GM12873 (cell line): Measurements from ENCODE around the gene EIF3D.

Source experiments
- TF ChIP-seq, protein P1 (sequence below): IDR thresholded peaks from 2 replicates; pipeline ENCODE4 v1.5.1; 2012; ENCODE audit warnings: low read depth, mild to moderate bottlenecking, moderate library complexity, low read length, control low read depth; ENCODE audit not compliant: insufficient read depth; ENCODE audit errors: missing control alignments

EIF3D gene

DNA sequence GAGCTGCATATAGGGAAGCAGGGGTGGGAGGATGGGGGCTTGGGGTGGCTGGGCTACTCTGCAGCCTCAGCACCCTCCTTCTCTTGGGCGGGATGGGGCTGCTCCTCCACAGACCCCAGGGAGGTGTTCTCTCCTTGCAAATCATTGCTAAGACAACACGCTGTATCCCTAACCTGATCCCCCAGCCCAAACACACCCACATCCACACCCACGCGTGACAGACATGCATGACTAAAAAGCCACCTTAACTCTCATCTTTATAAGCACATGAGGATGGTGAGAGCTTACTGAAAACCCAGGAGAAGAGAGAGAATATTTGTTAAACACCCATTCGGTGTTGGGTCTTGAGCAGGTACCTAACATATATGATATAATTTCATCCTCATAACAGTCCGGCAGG lies 39.9 kb upstream of the EIF3D start:
- TF ChIP-seq, protein P1, sequence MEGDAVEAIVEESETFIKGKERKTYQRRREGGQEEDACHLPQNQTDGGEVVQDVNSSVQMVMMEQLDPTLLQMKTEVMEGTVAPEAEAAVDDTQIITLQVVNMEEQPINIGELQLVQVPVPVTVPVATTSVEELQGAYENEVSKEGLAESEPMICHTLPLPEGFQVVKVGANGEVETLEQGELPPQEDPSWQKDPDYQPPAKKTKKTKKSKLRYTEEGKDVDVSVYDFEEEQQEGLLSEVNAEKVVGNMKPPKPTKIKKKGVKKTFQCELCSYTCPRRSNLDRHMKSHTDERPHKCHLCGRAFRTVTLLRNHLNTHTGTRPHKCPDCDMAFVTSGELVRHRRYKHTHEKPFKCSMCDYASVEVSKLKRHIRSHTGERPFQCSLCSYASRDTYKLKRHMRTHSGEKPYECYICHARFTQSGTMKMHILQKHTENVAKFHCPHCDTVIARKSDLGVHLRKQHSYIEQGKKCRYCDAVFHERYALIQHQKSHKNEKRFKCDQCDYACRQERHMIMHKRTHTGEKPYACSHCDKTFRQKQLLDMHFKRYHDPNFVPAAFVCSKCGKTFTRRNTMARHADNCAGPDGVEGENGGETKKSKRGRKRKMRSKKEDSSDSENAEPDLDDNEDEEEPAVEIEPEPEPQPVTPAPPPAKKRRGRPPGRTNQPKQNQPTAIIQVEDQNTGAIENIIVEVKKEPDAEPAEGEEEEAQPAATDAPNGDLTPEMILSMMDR, result no peak

DNA sequence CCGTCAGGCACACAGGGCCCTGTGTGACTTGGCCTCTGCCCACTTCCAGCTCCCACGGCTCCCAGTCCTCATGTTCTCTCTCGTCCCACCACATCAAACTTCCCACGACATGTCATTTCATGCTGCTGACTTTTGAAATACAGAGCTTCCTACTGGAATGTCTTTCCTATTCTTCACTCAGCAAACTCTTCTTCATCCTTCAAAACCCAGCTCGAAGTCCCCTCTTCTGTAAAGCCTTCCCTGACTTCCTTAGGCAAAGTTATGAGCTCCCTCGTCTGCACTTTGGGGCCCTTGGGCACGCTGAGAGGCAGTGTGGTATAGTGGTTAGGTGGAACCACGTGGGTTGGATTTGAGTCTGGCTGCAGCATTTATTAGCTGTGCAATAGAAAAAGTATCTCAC lies 37.8 kb upstream of the EIF3D start:
- TF ChIP-seq, protein P1, result no peak

DNA sequence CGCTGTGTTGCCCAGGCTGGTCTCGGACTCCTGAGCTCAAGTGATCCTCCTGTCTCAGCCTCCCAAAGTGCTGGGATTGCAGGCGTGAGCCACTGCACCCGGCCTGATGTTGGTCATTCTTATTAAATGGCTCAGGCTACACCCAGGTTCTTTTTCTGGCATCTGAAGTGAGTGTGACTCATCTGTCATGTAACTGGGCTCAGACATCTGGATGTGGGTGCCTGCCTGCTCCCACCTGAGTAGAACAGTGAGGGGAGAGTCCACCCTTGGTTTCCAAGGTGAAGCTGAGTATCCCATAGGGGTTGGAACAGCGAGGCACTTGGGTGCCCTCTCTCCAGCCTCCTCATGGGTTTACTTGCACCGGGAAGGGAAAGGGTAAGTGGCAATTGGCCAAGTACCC lies 36.7 kb upstream of the EIF3D start:
- TF ChIP-seq, protein P1, result no peak

DNA sequence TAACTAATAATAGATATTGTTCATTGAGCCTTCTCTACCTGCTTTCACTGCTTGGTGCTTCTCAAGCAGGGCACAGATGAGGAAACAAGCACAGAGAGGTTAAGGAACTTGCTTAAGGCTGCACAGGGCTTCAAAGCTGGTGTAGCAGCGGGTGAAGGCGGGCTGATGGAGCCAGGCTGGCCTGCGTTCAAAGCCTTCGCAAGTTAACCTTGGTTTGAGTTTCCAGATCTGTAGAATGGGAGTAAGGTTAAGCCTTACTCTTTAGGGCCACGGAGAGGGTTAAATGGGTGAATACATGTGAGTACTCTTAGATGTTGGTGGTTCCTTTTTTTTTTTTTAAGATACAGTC lies 36.2 kb upstream of the EIF3D start:
- TF ChIP-seq, protein P1, result no peak

DNA sequence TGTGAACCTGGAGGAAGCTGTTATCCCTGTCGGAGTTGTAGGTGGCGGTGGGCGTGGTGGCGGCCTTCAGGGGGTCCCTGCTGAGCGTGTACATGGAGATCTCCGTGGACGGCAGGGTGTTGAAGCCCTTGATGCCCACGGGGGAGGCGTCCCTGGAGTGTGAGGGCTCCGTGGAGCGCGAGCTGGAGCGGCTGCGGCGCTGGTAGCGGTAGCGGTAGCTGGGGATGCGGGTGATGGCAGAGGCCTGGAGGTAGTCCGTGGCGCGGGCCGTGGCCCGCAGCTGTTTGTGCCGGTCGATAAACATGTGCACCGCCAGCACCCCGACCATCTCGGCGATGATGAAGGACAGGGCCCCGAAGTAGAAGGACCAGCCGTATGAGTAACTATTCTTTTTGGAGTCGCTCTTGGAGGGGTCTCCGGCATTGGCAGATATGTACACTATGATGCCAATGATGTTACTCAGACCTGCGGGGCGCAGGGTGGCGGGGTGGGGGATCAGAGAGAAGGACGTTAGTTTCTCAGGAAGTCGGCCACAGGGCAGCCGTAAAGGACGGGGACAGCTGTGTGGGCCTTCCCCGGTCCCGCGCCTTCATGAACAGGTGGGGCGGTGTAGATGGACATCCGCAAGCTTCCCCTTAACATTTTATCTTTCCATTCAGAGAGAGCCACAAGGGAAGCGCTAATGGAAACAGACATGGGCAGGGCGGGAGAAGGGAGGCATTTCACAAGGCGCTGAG lies 35.6 kb upstream of the EIF3D start:
- TF ChIP-seq, protein P1, result no peak

DNA sequence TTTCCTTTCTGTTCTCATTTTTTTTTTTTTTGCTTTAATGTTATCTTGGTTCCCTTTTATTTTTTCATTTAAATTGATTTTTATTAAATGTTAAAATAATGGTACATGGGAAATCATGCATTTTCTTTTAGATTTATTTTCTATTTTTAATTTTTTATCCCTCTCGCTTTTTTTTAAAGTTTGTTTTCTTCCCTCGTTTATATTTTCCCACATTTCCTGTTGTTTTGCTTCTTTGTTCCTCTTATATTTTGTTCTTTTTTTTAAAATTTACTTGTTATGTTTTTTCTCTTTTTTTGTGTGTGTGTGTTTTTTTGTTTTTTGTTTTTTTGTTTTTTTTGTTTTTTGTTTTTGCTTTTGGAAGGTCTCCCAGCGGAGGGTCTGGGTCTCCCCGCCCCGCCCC lies 34.9 kb upstream of the EIF3D start:
- TF ChIP-seq, protein P1, result no peak

DNA sequence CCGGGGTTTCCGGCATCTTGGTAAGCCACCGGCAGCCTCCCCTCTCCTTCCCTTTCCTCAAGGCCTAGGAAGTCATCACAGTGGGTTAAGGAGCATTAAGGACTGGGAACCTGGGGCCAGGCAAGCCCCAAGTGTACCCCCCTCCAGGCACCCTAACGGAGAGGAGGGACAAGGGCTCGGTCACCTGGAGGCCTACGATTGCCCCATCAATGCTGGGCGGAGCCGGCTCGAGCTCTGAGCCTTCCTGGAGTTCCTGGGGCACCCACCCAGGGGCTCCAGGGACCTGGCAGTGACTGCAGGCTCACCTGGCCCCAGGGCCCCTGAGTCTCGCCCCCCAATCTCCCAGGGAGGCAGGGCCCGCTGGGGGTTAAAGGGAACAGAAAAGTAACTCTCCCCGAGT lies 34.5 kb upstream of the EIF3D start:
- TF ChIP-seq, protein P1, result no peak
